Ovary (tissue), 9 donors: Measurements from ENCODE around the gene LMF2. TPM values are rescaled to one million over a fixed set of nuclear protein-coding genes. Genes with fewer than 3 reads are reported as not detected.
"Not testable (repeated sequence)": the region's sequence is repeated elsewhere in the genome, so short reads cannot be mapped to it uniquely, and the experiment has no call there.

Source experiments
- DNase-seq, 5 donors: peaks; one replicate each; pipeline ENCODE4 v3.0.0-alpha.2; 2019 to 2020
- H3K27ac ChIP-seq, 2 donors: fragments of 200-600 bp; one replicate each; pipeline versions ENCODE4 v1.5.1 to v1.8.0; 2019 to 2022
- H3K27me3 ChIP-seq: fragments of 200-600 bp; one replicate; pipeline ENCODE4 v1.8.0; 2022
- H3K36me3 ChIP-seq: fragments of 200-600 bp; sonication (generic); one replicate; pipeline ENCODE4 v1.5.1; 2019
- H3K4me1 ChIP-seq: one replicate; pipeline ENCODE4 v1.8.1; 2013; ENCODE audit warnings: mild to moderate bottlenecking, moderate library complexity; ENCODE audit not compliant: insufficient read depth
- H3K4me3 ChIP-seq: fragments of 200-600 bp; sonication (generic); one replicate; pipeline ENCODE4 v1.5.1; 2017
- H3K9me3 ChIP-seq, 2 donors: fragments of 200-600 bp in 1 of 2; sonication (generic) in 1 of 2; one replicate each; pipeline versions ENCODE4 v1.5.1 to v1.8.1; 2013 to 2019; ENCODE audit warnings: mild to moderate bottlenecking in 1 of 2, moderate library complexity in 1 of 2
- CTCF ChIP-seq, 3 donors: fragments of 450-650 bp in 2 of 3; fragments of 200-600 bp in 1 of 3; IDR thresholded peaks; one replicate each; pipeline versions ENCODE4 v1.5.1 to v1.8.0; 2016 to 2022; ENCODE audit warnings: antibody characterized with exemption in 3 of 3, mild to moderate bottlenecking in 1 of 3
- EP300 ChIP-seq: sonication (generic); formaldehyde crosslinking; IDR thresholded peaks from one replicate; pipeline ENCODE4 v1.6.1; 2017; ENCODE audit warnings: antibody characterized with exemption
- POLR2A ChIP-seq: fragments of 450-650 bp; IDR thresholded peaks from one replicate; pipeline ENCODE4 v1.6.1; 2017; ENCODE audit warnings: antibody characterized with exemption, mild to moderate bottlenecking, moderate library complexity
- WGBS, 3 donors: extraction: QIAGEN DNeasy Blood & Tissue Kit in 1 of 3; methylation state at CpG; one replicate each; pipeline versions ENCODE4 v1.1.5 to v1.1.7; 2013 to 2017; 5-methylcytosine and 5-hydroxymethylcytosine counted together
- intact Hi-C, 4 donors: fragments of 100-400 bp; cut with DNase I; formaldehyde crosslinking; loops; one replicate each; pipeline versions ENCODE4 v1.11.0 to v1.15.1; 2022 to 2023
- polyA plus RNA-seq, 2 donors: library from polyadenylated mRNA; stranded (reverse); fragments of 200-250 nt in 1 of 2; fragments of 350-450 nt in 1 of 2; fragmentation: Illumina TruSeq in 1 of 2; extraction: RNeasy Lipid Tissue Mini Kit (QIAGEN cat#74804) in 1 of 2; gene quantifications; one replicate each; pipeline ENCODE4 v1.2.3, GENCODE V29; 2013 to 2014
- total RNA-seq, 7 donors: library from RNA; depleted of rRNA in 2 of 7; stranded (reverse); fragments of >200 nt in 2 of 7; fragmentation: NEBNext Ultra II Directional in 3 of 7; extraction: Animal tissue kit (Norgen Biotek cat#: 25700) in 3 of 7; gene quantifications; one replicate each; pipeline versions ENCODE4 v1.1.0 to v1.2.4, GENCODE V29; 2016 to 2023
- donor health status: DM: no; HTN: no; CAD: no; lungs with moderate emphysema.
- donor health status: DM: no; HTN: no; CAD: no.
- donor health status: Bipolar disorder and iron deficiency.
- donor health status: DM: yes; HTN: yes; CAD: no.
- donor health status: DM: no; HTN: no; CAD: no.
- donor health status: DM: yes; HTN: yes; CAD: no.

Gene LMF2
- total and polyA plus RNA-seq, 9 donors: 1.5 to 76.6 (median 52.3) TPM

- DNase-seq: no peak
- intact Hi-C loops: loop anchor here in 2 of 4 donors (10.0 kb wide), 2 partner anchors 268 to 278 kb away; partner anchors contain the start of genes HDAC10 (in 1 of the 2) and TUBGCP6 (in 1 of the 2)
- TF ChIP-seq CTCF (IDR thresholded peaks at IDR 0.05): no peak
- WGBS, 3 donors: 78 to 83% (median 81%) methylated on average over 14 to 15 of the region's 15 CpGs
- Histone ChIP-seq H3K4me3 (no peak overlapping the region), H3K27ac (no peak overlapping the region), H3K4me1 (peaks cover 11% of the 10 kb centered on the region), H3K36me3 (no peaks in the 10 kb centered on the region), H3K9me3 (no peaks in the 10 kb centered on the region), H3K27me3 (no peaks in the 10 kb centered on the region)
These were observed 14.8 kb upstream of the LMF2 start for GRCh38 chr22:50522208-50522805.

- no peak for TF ChIP-seq EP300
- no peak for TF ChIP-seq POLR2A
- TF ChIP-seq CTCF (IDR thresholded peaks at IDR 0.05): no peak
- no peaks in the 10 kb centered on the region for H3K9me3 ChIP-seq
- H3K27ac ChIP-seq: no peak overlapping the region
- no peak overlapping the region for H3K4me3 ChIP-seq
- peaks cover 9% of the 10 kb centered on the region for H3K4me1 ChIP-seq
- no peaks in the 10 kb centered on the region for H3K27me3 ChIP-seq
- intact Hi-C loops: loop anchor here in 2 of 4 donors (10.0 kb wide), 2 partner anchors 267 to 277 kb away; partner anchors contain the start of genes HDAC10 (in 1 of the 2) and TUBGCP6 (in 1 of the 2)
- no peak for DNase-seq
- WGBS, 3 donors: 87 to 94% (median 90%) methylated on average over 6 to 10 of the region's 10 CpGs
- H3K36me3 ChIP-seq: no peaks in the 10 kb centered on the region
These were observed 14.2 kb upstream of the LMF2 start for GRCh38 chr22:50521710-50522109.

- H3K36me3 ChIP-seq: no peaks in the 10 kb centered on the region
- H3K27ac ChIP-seq: no peak overlapping the region
- intact Hi-C loops: loop anchor here in 2 of 4 donors (10.0 kb wide), 2 partner anchors 266 to 276 kb away; partner anchors contain the start of genes HDAC10 (in 1 of the 2) and TUBGCP6 (in 1 of the 2)
- no peak for DNase-seq
- no peak for TF ChIP-seq CTCF (IDR thresholded peaks at IDR 0.05)
- no peak for TF ChIP-seq EP300
- no peak for TF ChIP-seq POLR2A
- 90 to 91% (median 91%) methylated on average over 13 of the region's 13 CpGs for WGBS, 3 donors
- H3K27me3 ChIP-seq: no peaks in the 10 kb centered on the region
- no peaks in the 10 kb centered on the region for H3K9me3 ChIP-seq
- H3K4me1 ChIP-seq: peaks cover 6% of the 10 kb centered on the region
- no peak overlapping the region for H3K4me3 ChIP-seq
These were observed 13.4 kb upstream of the LMF2 start for GRCh38 chr22:50520826-50521453.

GRCh38 chr22:50520184-50520583 lies 12.7 kb upstream of the LMF2 start:
- not testable (repeated sequence) for H3K36me3 ChIP-seq, H3K4me1 ChIP-seq, DNase-seq, H3K27ac ChIP-seq, H3K4me3 ChIP-seq, H3K9me3 ChIP-seq, H3K27me3 ChIP-seq
- intact Hi-C loops: loop anchor here in 2 of 4 donors (10.0 kb wide), 2 partner anchors 265 to 275 kb away; partner anchors contain the start of genes HDAC10 (in 1 of the 2) and TUBGCP6 (in 1 of the 2)
- WGBS, 3 donors: 95 to 96% (median 96%) methylated on average over 8 of the region's 8 CpGs

DNA sequence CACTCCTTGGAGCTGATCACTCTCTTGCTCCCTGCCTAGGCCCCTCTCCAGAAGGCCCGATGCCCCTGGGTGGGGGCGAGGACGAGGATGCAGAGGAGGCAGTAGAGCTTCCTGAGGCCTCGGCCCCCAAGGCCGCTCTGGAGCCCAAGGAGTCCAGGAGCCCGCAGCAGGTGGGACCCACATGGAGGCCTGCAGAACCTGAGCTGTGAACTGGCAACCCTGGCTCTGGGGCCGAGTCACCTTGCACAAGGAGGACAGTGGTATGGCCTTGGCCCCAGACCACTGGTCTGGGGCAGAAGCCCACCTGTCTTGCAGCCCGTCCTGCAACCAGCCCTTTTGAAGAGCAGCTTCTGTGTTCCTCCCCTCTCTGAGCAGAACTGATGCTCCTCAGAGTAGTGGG lies 11.6 kb upstream of the LMF2 start:
- no peaks in the 10 kb centered on the region for H3K27me3 ChIP-seq
- no peak overlapping the region for H3K27ac ChIP-seq
- WGBS, 3 donors: 90 to 95% (median 92%) methylated on average over 8 of the region's 8 CpGs
- intact Hi-C loops: no loop called here
- H3K4me3 ChIP-seq: no peak overlapping the region
- no peaks in the 10 kb centered on the region for H3K36me3 ChIP-seq
- DNase-seq: no peak
- TF ChIP-seq CTCF (IDR thresholded peaks at IDR 0.05) (no peak), EP300 (no peak), POLR2A (no peak)
- no peaks in the 10 kb centered on the region for H3K9me3 ChIP-seq
- no peaks in the 10 kb centered on the region for H3K4me1 ChIP-seq
